ENCODE measurements around the gene TRMT10C. TPM values are rescaled to one million over a fixed set of nuclear protein-coding genes. Genes with fewer than 3 reads are reported as not detected.

The TRMT10C gene
- total RNA-seq, 1 experiment from 2014 or later, result 32.5 TPM

DNA sequence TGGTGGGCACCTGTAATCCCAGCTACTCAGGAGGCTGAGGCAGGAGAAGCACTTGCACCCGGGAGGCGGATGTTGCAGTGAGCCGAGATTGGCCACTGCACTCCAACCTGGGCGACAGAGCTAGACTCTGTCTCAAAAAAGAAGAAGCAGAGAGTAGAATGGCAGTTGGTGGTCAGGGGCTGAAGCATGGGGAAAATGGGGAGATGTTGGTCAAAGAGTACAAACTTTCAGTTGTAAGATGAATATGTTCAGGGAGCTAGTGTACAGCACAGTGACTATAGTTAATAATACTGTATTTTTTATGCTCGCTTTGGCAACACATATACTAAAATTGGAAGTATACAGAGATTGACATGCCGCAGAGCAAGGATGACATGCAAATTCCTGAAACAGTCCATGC lies 53.9 kb downstream of the TRMT10C start:
- POLR2A ChIA-PET, result interaction anchor here (1.1 kb wide), 1 partner anchor 61 kb away, joined by 3 read pairs; no protein-coding TSS in a partner anchor
- intact Hi-C loops (cut with micrococcal nuclease), result no loop called here
- H3K9me3 Mint-ChIP-seq (ENCODE audit: unreplicated experiment), result no peaks in the 10 kb centered on the region

More for the DNA sequence above, 53.9 kb downstream of the TRMT10C start:
- DNase-seq (ENCODE audit: unreplicated experiment), result no peak
- Mint-ChIP-seq H3K27me3 (ENCODE audit: insufficient read depth, unreplicated experiment) (no peaks in the 10 kb centered on the region), H3K4me1 (ENCODE audit: insufficient read depth, unreplicated experiment) (no peaks in the 10 kb centered on the region), H3K4me3 (ENCODE audit: unreplicated experiment) (no peak overlapping the region), H3K27ac (ENCODE audit: low read depth, unreplicated experiment) (no peak overlapping the region), H3K36me3 (ENCODE audit: insufficient read depth, unreplicated experiment) (peaks cover 6% of the 10 kb centered on the region)
- CTCF ChIA-PET, result interaction anchor here (0.6 kb wide), 1 partner anchor 694 kb away, joined by 3 read pairs; no protein-coding TSS in a partner anchor
- BruUV-seq (replicated peaks), result no TSS peak
- no peak for TF ChIP-seq CTCF (IDR thresholded peaks at IDR 0.05; ENCODE audit: unreplicated experiment)

Other genes starting within 250 kb of the TRMT10C start
- gene IMPG2, start 241.3 kb upstream of the TRMT10C start, total RNA-seq (2022), result 0.26 and 0.37 TPM in 2 replicates
- 11.9 and 15.0 TPM in 2 replicates for gene SENP7, start 48.7 kb upstream of the TRMT10C start, total RNA-seq (2022)
- 229 and 292 TPM in 2 replicates for gene PCNP, start 12.3 kb downstream of the TRMT10C start, total RNA-seq (2022)
- 28.9 and 30.0 TPM in 2 replicates for gene ZBTB11, start 115.3 kb downstream of the TRMT10C start, total RNA-seq (2022)
- 1,386 and 1,793 TPM in 2 replicates for gene RPL24, start 124.8 kb downstream of the TRMT10C start, total RNA-seq (2022)
- 11.5 and 14.2 TPM in 2 replicates for gene CEP97, start 162.7 kb downstream of the TRMT10C start, total RNA-seq (2022)
- gene NXPE3, start 217.3 kb downstream of the TRMT10C start, total RNA-seq (2022), result 3.9 and 7.2 TPM in 2 replicates

Data from MCF 10A (cell line).